Activated naive CD4-positive, alpha-beta T cell treated with anti-CD3 and anti-CD28 coated beads, Interleukin-2, amount 10 ng/mL, durations not matched to agents 7 days and 5 days (primary cell): Measurements from ENCODE around the gene ZNF678.
A peak's percentile ranks its signal among the peaks of the same experiment; 100 is the strongest.

Experiments used
- CTCF ChIA-PET: fragments of 350-600 bp; sonication (Branson Sonifier 250); formaldehyde crosslinking; loops from one replicate; lab custom pipeline; 2021; ENCODE audit warnings: antibody characterized with exemption; lab: Charles Lee
- DNase-seq: peaks from one replicate; pipeline ENCODE4 v3.0.0-alpha.2; 2020
- H3K27ac Mint-ChIP-seq: one replicate; pipeline ENCODE4 v1.8.0; 2021; ENCODE audit warnings: mild to moderate bottlenecking, moderate library complexity, mixed read lengths
- H3K27me3 Mint-ChIP-seq: one replicate; pipeline ENCODE4 v1.8.0; 2021; ENCODE audit warnings: mild to moderate bottlenecking, mixed read lengths
- H3K36me3 Mint-ChIP-seq: one replicate; pipeline ENCODE4 v1.8.0; 2021; ENCODE audit warnings: mixed read lengths
- H3K4me1 Mint-ChIP-seq: one replicate; pipeline ENCODE4 v1.8.0; 2021; ENCODE audit warnings: mixed read lengths
- H3K4me3 Mint-ChIP-seq: one replicate; pipeline ENCODE4 v1.8.0; 2021; ENCODE audit warnings: mild to moderate bottlenecking, moderate library complexity, mixed read lengths
- H3K9me3 Mint-ChIP-seq: one replicate; pipeline ENCODE4 v1.8.0; 2021; ENCODE audit warnings: mixed read lengths

ZNF678 gene

DNA sequence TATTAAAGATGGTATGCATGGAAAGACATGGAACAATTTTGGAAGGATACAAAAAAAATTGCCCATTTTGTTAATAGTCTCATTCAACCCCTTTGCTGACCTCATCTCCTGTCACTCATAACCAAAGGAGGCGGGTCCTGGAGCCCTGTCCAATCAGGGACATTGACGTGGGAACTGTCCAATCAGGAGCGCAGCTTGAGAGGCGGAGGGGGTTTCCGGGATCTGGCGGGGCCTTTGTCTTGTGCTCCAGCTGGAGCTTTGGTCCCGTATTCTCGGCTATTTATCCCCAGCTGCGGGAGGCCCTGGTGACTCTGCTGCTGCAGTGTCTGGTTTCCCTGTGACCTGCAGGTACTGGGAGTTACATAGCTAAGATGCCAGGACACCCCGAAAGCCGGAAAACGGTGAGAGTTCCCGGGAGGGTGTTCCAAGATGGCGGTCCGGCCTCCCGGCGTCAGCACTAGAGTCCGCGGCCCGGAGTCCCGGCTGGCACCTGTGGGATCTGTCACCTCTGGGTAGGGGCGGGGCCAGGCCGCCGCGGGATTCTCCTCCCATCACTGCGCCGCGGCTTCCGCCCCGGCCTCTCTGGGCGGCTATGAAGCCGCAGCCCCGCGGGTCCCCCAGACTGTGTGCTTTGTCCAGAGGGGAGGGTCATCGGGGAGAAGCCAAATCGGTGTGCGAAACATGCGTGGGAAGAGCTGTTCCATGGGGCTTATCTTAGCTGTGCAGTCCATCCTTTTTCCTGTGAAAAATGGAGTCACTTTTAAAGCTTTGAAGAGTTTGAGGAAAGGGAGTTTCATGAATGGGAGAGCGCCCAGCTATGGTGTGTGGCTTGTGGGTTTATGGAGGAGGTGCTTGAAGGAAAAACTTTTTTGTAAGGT, at the start of gene ZNF678:
Gene ZNF678 (plus strand): TSS at position 233 of the 878 bp plus-strand sequence. CDS start 87,436 bp downstream, outside the sequence.
- H3K4me3 Mint-ChIP-seq = peak within 1 kb of the TSS; percentile 86
- peaks cover 45% of the 10 kb centered on the region for H3K27me3 Mint-ChIP-seq
- H3K9me3 Mint-ChIP-seq = peaks cover 14% of the 10 kb centered on the region
- peaks cover 26% of the 10 kb centered on the region for H3K4me1 Mint-ChIP-seq
- CTCF ChIA-PET = interaction anchor here (0.7 kb wide), 2 partner anchors 22 to 937 kb away, joined by 3 read pairs; no protein-coding TSS in a partner anchor
- H3K27ac Mint-ChIP-seq = peak within 1 kb of the TSS; percentile 90
- DNase-seq = peak; percentile 91
- peaks cover 20% of the 10 kb centered on the region for H3K36me3 Mint-ChIP-seq

- DNase-seq = no peak
- Mint-ChIP-seq H3K4me3 (no peak overlapping the region), H3K4me1 (no peaks in the 10 kb centered on the region), H3K27ac (no peak overlapping the region), H3K9me3 (no peaks in the 10 kb centered on the region), H3K36me3 (no peaks in the 10 kb centered on the region), H3K27me3 (peaks cover 8% of the 10 kb centered on the region)
- CTCF ChIA-PET = no interaction called here
These were observed 44.5 kb upstream of the ZNF678 start for GRCh38 chr1:227518876-227519275.

- Mint-ChIP-seq H3K4me1 (no peaks in the 10 kb centered on the region), H3K27ac (no peak overlapping the region), H3K27me3 (peaks cover 8% of the 10 kb centered on the region), H3K36me3 (no peaks in the 10 kb centered on the region), H3K9me3 (no peaks in the 10 kb centered on the region), H3K4me3 (no peak overlapping the region)
- DNase-seq = no peak
- CTCF ChIA-PET = no interaction called here
These were observed 41.6 kb upstream of the ZNF678 start for GRCh38 chr1:227521782-227522181.

DNA sequence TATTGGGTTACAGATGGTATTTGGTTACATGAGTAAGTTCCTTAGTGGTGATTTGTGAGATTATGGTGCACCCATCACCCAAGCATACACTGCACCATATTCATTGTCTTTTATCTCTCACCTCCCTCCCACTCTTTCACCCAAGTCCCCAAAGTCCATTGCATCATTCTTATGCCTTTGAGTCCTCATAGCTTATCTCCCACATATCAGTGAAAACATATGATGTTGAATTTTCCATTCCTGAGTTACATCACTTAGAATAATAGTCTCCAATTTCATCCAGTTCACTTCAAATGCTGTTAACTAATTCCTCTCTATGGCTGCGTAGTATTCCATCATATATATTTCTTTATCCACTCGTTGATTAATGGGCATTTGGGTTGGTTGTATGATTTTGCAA, 36.8 kb upstream of the ZNF678 start:
- H3K4me3 Mint-ChIP-seq = no peak overlapping the region
- CTCF ChIA-PET = no interaction called here
- H3K4me1 Mint-ChIP-seq = no peaks in the 10 kb centered on the region
- peaks cover 37% of the 10 kb centered on the region for H3K9me3 Mint-ChIP-seq
- H3K36me3 Mint-ChIP-seq = no peaks in the 10 kb centered on the region
- H3K27me3 Mint-ChIP-seq = peaks cover 5% of the 10 kb centered on the region
- H3K27ac Mint-ChIP-seq = no peak overlapping the region
- DNase-seq = no peak

DNA sequence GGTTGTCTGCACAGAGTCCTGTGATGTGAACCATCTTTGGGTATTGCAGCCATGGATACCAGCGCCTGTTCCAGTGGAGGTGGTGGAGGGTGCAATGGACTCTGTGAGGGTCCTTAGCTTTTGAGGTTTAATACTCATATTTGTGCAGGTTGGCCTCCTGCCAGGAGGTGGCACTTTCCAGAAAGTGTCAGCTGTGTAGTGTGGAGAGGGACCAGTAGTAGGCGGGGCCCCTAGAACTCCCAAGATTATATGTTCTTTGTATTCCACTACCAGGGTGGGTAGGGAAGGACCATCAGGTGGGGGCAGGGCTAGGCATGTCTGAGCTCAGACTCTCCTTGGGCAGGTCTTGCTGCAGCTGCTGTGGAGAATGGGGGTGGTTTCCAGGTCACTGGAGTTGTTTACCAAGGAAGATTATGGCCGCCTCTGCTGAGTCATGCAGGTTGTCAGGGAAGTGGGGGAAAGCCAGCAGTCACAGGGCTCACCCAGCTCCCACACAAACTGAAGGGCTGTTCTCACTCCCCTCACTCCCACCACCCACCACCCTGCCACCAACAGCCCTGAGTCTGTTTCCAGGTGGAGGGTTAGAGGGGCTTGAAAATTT, 31.2 kb upstream of the ZNF678 start:
- Mint-ChIP-seq H3K27me3 (peaks cover 7% of the 10 kb centered on the region), H3K27ac (no peak overlapping the region), H3K9me3 (peaks cover 41% of the 10 kb centered on the region), H3K4me3 (no peak overlapping the region), H3K4me1 (no peaks in the 10 kb centered on the region), H3K36me3 (no peaks in the 10 kb centered on the region)
- no peak for DNase-seq
- CTCF ChIA-PET = no interaction called here

- no peak for DNase-seq
- H3K4me1 Mint-ChIP-seq = peaks cover 10% of the 10 kb centered on the region
- CTCF ChIA-PET = interaction anchor here (1.0 kb wide), 1 partner anchor 24 kb away, joined by 3 read pairs; no protein-coding TSS in a partner anchor
- no peaks in the 10 kb centered on the region for H3K36me3 Mint-ChIP-seq
- no peak overlapping the region for H3K4me3 Mint-ChIP-seq
- H3K27me3 Mint-ChIP-seq = peaks cover 19% of the 10 kb centered on the region
- H3K9me3 Mint-ChIP-seq = no peaks in the 10 kb centered on the region
- no peak overlapping the region for H3K27ac Mint-ChIP-seq
These were observed 22.9 kb upstream of the ZNF678 start for GRCh38 chr1:227540170-227541098.

GRCh38 chr1:227541129-227541528, 22.2 kb upstream of the ZNF678 start:
- Mint-ChIP-seq H3K27me3 (peaks cover 19% of the 10 kb centered on the region), H3K9me3 (no peaks in the 10 kb centered on the region), H3K27ac (no peak overlapping the region), H3K36me3 (no peaks in the 10 kb centered on the region), H3K4me3 (peak overlapping the region; percentile 45), H3K4me1 (peaks cover 10% of the 10 kb centered on the region)
- CTCF ChIA-PET = interaction anchor here (0.7 to 1.0 kb wide), 2 partner anchors 23 to 59 kb away, joined by 3 to 4 read pairs; no protein-coding TSS in a partner anchor
- DNase-seq = no peak

- Mint-ChIP-seq H3K36me3 (no peaks in the 10 kb centered on the region), H3K4me3 (peak overlapping the region; percentile 45), H3K27me3 (peaks cover 19% of the 10 kb centered on the region), H3K4me1 (peaks cover 10% of the 10 kb centered on the region), H3K27ac (no peak overlapping the region), H3K9me3 (no peaks in the 10 kb centered on the region)
- CTCF ChIA-PET = interaction anchor here (0.7 to 1.0 kb wide), 2 partner anchors 22 to 60 kb away, joined by 3 to 4 read pairs; no protein-coding TSS in a partner anchor
- no peak for DNase-seq
These were observed 21.6 kb upstream of the ZNF678 start for GRCh38 chr1:227541796-227542152.

DNA sequence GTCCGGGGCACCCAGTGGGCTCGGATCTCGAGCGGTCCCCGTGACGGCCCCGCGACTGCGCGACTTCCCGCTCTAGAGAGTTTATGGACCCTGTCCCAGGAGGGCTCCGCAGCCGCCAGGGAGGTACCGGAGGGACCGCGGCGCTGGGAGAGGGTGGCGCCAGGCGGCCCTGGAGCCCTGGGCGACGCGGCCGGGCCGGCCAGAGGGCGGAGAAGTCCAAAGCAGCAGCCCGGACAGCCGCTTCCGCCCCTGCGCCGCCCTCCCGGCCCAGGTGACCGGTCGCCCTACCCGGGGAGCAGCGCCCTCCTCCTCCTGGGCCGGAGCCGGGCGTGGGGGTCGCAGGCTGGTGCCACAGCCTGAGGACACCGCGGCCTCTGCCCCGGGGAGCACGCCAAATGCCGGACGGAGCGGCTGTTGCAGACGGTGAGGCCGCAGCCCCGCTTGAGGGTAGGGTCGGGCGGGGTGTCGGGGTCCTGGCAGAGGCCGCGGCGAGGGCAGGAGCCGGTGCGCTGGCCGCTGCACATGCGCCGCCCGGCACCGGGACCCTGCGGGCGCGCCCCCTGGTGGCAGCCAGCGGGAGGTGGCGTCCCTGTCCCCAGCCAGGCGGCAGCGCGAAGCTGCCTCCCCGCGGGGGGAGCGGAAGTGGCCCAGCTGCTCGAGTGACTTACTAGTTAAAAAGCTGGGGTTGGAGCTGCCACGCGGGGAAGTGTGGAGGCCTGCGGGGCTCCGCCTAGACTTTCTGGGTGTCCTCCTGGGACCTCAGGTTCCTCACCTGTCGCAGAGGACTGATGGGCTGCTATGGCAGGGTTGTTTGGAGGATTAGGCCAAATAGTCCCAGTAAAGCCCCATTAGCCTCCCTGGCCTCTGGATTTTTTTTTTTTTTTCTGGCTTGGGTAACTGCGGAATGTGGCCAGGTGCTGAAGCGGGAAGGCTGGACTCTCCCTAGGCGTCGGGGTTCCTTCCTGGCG, 20.9 kb upstream of the ZNF678 start:
- DNase-seq = peak; percentile 92
- Mint-ChIP-seq H3K27me3 (peaks cover 25% of the 10 kb centered on the region), H3K4me1 (peaks cover 10% of the 10 kb centered on the region), H3K4me3 (peak overlapping the region; percentile 43), H3K27ac (peak overlapping the region; percentile 60), H3K36me3 (no peaks in the 10 kb centered on the region), H3K9me3 (no peaks in the 10 kb centered on the region)
- CTCF ChIA-PET = interaction anchor here (1.0 to 1.2 kb wide), 2 partner anchors 10 to 19 kb away, joined by 4 to 5 read pairs; no protein-coding TSS in a partner anchor

DNA sequence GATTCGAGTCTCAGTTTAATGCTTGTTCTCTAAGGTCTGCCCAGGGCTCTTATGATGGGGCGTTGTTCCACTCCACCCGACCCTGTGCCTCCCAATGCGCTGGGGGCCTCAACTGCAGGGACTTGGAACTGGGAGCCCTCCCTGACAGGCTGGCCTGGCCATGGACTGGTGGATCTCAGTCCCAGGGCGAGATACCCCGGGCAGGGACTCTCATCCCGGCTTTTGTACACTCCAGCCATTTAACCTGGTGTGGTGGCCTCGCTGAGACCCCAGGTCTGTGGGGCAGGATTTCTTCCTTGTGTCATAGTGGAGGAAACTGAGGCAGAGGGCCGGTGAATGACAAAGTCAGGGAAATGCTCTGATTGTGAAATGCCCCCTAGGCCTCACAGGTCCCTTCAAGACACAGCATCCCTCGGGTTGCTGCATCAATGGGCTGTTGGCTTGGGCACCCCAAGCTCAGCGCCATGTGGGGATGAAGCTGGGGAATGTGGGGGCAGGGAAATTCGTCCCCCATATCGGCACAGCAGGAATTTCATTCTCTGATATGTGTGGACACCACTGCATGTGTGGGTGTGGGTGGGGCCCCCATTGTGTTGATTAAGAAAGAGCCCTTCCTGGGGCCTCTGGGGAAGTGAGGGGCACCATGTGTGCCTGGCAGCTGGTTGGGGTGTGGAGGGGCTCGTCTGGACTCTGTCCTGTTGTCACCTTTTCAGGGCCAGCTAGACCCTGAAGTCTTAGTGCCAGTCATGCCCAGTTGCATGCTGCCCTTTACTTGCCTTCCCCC, 19.9 kb upstream of the ZNF678 start:
- Mint-ChIP-seq H3K27ac (peak overlapping the region; percentile 14), H3K4me1 (peaks cover 10% of the 10 kb centered on the region), H3K27me3 (peaks cover 30% of the 10 kb centered on the region), H3K4me3 (peak overlapping the region; percentile 43), H3K36me3 (no peaks in the 10 kb centered on the region), H3K9me3 (no peaks in the 10 kb centered on the region)
- CTCF ChIA-PET = interaction anchor here (1.0 to 1.2 kb wide), 2 partner anchors 9 to 20 kb away, joined by 4 to 5 read pairs; no protein-coding TSS in a partner anchor
- DNase-seq = no peak

- H3K4me3 Mint-ChIP-seq = no peak overlapping the region
- CTCF ChIA-PET = no interaction called here
- no peaks in the 10 kb centered on the region for H3K9me3 Mint-ChIP-seq
- H3K27me3 Mint-ChIP-seq = peaks cover 30% of the 10 kb centered on the region
- H3K36me3 Mint-ChIP-seq = no peaks in the 10 kb centered on the region
- H3K27ac Mint-ChIP-seq = no peak overlapping the region
- peaks cover 10% of the 10 kb centered on the region for H3K4me1 Mint-ChIP-seq
- no peak for DNase-seq
These were observed 19.0 kb upstream of the ZNF678 start for GRCh38 chr1:227544067-227545050.
